K562 (cell line): ENCODE results near the gene POLD4. TPM values are rescaled to one million over a fixed set of nuclear protein-coding genes. Genes with fewer than 3 reads are reported as not detected.

Source experiments
- CCAR2 ChIP-seq: fragments of 200-400 bp; formaldehyde crosslinking; IDR thresholded peaks from 2 replicates; pipeline ENCODE4 v1.6.1; 2017; ENCODE audit warnings: mild to moderate bottlenecking, low read depth, low read length
- E2F8 ChIP-seq: fragments of 450-650 bp; IDR thresholded peaks from 2 replicates; pipeline ENCODE4 v1.7.1; 2018; ENCODE audit warnings: mild to moderate bottlenecking, low read depth; ENCODE audit not compliant: partially characterized antibody
- FOXO4 ChIP-seq: fragments of 450-650 bp; formaldehyde crosslinking; IDR thresholded peaks from 2 replicates; pipeline ENCODE4 v1.4.0; 2020; ENCODE audit warnings: mild to moderate bottlenecking, moderate library complexity
- HNRNPLL ChIP-seq: fragments of 200-400 bp; formaldehyde crosslinking; IDR thresholded peaks from 2 replicates; pipeline ENCODE4 v1.6.1; 2017; ENCODE audit warnings: low read length, low read depth, mild to moderate bottlenecking; ENCODE audit not compliant: poor library complexity, severe bottlenecking
- RBM14 ChIP-seq: fragments of 200-400 bp; formaldehyde crosslinking; IDR thresholded peaks from 2 replicates; pipeline ENCODE4 v1.6.1; 2018; ENCODE audit warnings: low read depth, mild to moderate bottlenecking, low read length, moderate library complexity, borderline replicate concordance; ENCODE audit not compliant: insufficient read depth
- SMC3 ChIP-seq: conservative IDR thresholded peaks from 2 replicates; pipeline ENCODE4 v1.6.1; 2011; ENCODE audit warnings: low read depth, low read length, improper control_type of control experiment; ENCODE audit not compliant: insufficient read depth
- TEAD1 ChIP-seq, 2 experiments: fragments of 450-650 bp in 1 of 2; sonication (generic) in 1 of 2; formaldehyde crosslinking; IDR thresholded peaks; 2 replicates each; pipeline versions ENCODE4 v1.4.0 to v1.8.0; 2020 to 2022; ENCODE audit warnings: mild to moderate bottlenecking in 2 of 2, missing genetic modification reagents in 1 of 2
- ZNF24 ChIP-seq: fragments of 450-650 bp; IDR thresholded peaks from 2 replicates; pipeline ENCODE4 v1.6.1; 2016
- ZNF449 ChIP-seq: fragments of 250-450 bp; sonication (Bioruptor Pico); IDR thresholded peaks from 2 replicates; pipeline ENCODE4 v1.8.0; 2022; ENCODE audit warnings: moderate library complexity, mild to moderate bottlenecking, inconsistent platforms
- ZNF561 ChIP-seq: fragments of 450-650 bp; formaldehyde crosslinking; conservative IDR thresholded peaks from 2 replicates; pipeline ENCODE4 v1.4.0; 2020; ENCODE audit warnings: mild to moderate bottlenecking, moderate library complexity
- ZNF609 ChIP-seq: sonication (generic); formaldehyde crosslinking; IDR thresholded peaks from 2 replicates; pipeline ENCODE4 v1.8.1; 2023; ENCODE audit warnings: missing genetic modification reagents, mild to moderate bottlenecking, borderline replicate concordance
- ZNF764 ChIP-seq: fragments of 250-450 bp; sonication (Bioruptor Pico); IDR thresholded peaks from 2 replicates; pipeline ENCODE4 v1.4.0; 2020; ENCODE audit warnings: low read depth, mild to moderate bottlenecking, moderate library complexity
- polyA plus RNA-seq, 8 experiments: library from polyadenylated mRNA; depleted of rRNA in 4 of 8; stranded (reverse) in 5 of 8; unstranded in 3 of 8; fragments of >200 nt; fragmentation: Nextera tagmentation in 2 of 8; fragmentation: Illumina TruSeq in 1 of 8; extraction: Ambion mirVana in 2 of 8; extraction: Trizol in 1 of 8; gene quantifications; 2 replicates each; pipeline versions ENCODE4 v1.2.1 to v1.2.3, GENCODE V29; 2011 to 2014; ENCODE audit warnings: inconsistent platforms in 1 of 8, missing spikeins in 1 of 8
- total RNA-seq, 7 experiments: library from RNA; depleted of rRNA in 6 of 7; stranded (reverse); fragments of >200 nt in 6 of 7; fragmentation: Illumina TruSeq in 2 of 7; extraction: Trizol in 2 of 7; gene quantifications; 2 replicates each; pipeline versions ENCODE4 v1.2.1 to v1.2.3, GENCODE V29; 2011 to 2021; ENCODE audit warnings: low replicate concordance in 1 of 7

Gene POLD4
- total and polyA plus RNA-seq, 9 of the 15 experiments (the other 6 are each of a cell fraction or from before 2014, with no cell fraction given) = 5.8 to 64.5 (median 18.3) TPM

- TF ChIP-seq CCAR2 (no peak), ZNF24 (no peak), FOXO4 (CRISPR knock-in tag) (peak; percentile 75; the same call in 1 of the 2 replicates), SMC3 (no peak), HNRNPLL (no peak), ZNF561 (CRISPR knock-in tag) (0 out of 2 replicates have a peak, but pooled peaks have one; percentile 31), E2F8 (no peak), ZNF764 (CRISPR knock-in tag) (no peak), ZNF609 (no peak), TEAD1 (CRISPR knock-in tag; IDR thresholded peaks at IDR 0.05) (peak in 1 of 2 experiments; percentile 73; a peak in 2 of 4 replicates), RBM14 (no peak), ZNF449 (CRISPR knock-in tag) (no peak)
Measured at GRCh38 chr11:67379061-67380058, 26.0 kb upstream of the POLD4 start (continued).
